Activated CD4-positive, alpha-beta T cell treated with anti-CD3 and anti-CD28 coated beads, Interleukin-2, amount 50 U/mL, for 4 hours (primary cell): ENCODE results near the gene MRPS7.
"Not testable (repeated sequence)": the region's sequence is repeated elsewhere in the genome, so short reads cannot be mapped to it uniquely, and the experiment has no call there.

ENCODE experiments used
- DNase-seq, 2 experiments: peaks; one replicate each; pipeline ENCODE4 v3.0.0-alpha.2; 2020

MRPS7 gene

DNA sequence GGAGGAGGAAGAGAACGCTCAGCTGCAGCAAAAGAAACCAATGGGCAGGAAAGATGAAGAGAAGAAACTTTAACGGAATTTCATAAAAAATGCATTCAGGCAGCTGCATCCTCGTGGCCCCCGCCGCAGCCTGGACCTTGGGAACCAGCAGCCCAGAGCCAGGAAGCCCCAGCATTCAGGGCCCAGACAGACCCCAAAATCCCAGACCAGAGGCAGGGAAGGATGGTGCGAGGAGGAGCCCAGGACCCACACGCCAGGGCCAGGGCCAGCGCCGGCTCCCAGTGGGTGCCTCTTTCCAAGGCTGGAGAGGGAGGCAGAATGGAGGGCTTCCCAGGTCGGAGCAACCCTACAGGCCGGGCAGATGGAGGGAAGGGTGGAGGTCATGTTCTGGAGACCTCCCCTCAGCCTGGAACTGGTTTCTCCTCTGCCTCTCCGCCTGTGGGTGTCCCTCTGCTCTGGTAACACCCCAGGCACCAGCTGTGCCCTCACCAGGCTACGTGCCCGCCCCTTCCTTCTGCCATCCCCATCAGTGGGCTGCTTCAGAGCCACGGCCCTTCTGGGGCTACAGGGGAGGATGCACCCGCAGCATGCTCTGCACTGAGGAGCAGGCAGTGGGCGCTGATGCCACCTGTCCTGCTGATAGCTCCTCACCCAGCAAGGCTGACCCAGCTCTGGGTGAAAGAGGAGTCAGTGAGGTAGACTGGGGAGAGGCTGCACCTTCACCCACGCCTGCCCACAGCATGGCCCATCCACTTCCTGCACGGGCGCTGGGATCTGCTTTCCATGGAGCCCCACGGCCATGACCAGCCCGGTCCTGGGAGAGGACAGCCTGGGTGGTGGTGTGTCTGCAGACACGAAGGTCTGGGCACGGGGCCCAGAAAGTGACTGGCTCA is 10.5 kb downstream of the MRPS7 start:
- peak in 1 of 2 experiments; percentile 3 for DNase-seq

DNA sequence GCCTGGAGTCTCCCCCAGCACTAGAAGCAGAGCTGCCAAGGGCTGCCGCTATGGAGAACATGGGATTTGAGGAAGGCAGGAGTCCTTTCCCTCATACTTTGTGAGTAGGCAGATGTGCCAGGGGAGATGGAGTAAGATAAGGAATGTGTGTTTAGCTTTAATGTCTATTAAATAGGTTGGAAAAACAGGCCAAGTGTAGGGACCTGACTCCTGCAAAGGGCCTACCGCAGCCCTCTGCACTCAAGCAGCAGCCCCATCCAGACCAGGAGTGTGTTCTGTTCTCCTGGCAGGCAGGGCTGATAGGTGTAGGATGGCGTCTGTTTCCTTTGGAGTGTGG is 11.1 kb downstream of the MRPS7 start:
- no peak for DNase-seq

DNA sequence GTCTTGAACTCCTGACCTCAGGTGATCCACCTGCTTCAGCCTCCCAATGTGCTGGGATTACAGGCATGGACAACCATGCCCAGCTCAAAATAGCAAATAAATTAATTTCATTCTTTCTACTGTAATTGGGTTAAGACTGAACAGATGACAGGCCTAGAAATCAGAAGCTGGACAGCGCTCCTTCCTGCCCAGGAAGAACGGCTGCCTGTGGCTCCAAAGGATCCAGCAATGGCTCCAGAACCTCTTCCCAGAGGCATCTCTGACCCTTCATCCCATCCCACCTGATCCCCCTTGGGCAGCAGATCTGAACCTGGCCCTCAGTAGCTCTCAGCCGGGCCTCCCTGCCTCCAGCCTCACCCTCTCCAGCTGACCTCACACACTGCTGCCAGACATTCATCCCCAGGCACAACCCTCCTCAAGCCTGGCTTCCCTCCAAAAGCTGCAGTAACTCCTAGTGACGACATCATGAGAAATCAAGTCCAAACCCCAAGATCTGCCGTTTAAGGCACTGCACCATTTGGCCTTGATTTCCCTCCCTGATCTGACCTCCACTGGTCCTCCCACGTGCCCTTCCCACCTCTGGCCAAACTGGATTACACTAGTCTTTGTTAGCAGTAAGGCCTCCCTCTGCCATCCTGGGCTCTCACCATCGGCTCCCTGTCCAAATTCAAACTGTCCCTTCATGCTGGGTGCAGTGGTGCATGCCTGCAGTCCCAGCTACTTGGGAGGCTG is 12.5 kb downstream of the MRPS7 start:
- DNase-seq, result no peak

DNA sequence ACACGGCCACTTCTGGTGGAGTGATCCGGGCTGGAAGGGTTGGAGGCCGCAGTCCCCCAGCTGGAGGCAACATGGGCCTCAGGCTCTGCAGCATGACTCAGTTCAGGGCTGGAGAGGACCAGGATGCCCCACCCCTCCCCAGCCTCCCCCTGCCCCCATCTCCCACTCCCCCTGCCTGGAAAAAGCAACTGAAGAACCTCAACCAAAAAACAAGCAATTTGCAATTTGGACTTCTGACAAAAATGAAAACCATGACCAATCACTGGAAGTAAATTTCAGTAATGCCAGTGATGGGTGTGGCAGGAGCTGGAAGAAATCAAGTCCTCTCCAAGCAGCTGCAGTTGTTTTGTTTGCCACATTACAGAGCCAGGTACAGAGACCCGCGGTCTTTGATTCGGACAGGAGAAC is 16.0 kb downstream of the MRPS7 start:
- no peak for DNase-seq

DNA sequence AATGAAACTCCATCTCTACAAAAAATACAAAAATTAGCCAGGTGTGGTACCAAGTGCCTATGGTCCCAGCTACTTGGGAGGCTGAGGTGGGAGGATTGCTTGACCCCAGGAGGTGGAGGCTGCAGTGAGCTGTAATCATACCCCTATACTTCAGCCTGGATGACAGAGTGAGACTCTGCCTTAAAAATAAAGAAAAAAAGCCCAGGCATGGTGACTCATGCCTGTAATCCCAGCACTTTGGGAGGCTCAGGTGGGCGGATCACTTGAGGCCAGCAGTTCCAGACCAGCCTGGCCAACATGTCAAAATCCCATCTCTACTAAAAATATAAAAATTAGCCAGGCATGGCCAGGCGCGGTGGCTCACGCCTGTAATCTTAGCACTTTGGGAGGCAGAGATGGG is 18.5 kb downstream of the MRPS7 start:
- not testable (repeated sequence) for DNase-seq

DNA sequence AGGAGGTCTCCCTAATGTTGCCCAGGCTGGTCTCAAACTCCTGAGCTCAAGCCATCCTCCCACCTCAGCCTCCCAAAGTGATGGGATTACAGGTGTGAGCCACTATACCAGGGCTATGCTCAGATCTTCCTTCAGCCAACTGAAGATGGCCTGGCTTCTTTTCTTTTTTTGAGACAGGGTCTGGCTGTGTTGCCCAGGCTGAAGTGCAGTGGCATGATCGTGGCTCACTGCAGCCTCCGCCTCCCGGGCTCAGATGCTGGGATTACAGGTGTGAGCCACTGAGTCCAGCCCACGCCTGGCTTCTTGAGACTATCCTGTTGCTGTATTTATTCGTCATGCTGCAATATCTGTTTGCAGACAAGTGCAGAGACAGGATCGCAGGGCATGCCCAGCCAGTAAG is 23.4 kb downstream of the MRPS7 start:
- DNase-seq, result no peak

DNA sequence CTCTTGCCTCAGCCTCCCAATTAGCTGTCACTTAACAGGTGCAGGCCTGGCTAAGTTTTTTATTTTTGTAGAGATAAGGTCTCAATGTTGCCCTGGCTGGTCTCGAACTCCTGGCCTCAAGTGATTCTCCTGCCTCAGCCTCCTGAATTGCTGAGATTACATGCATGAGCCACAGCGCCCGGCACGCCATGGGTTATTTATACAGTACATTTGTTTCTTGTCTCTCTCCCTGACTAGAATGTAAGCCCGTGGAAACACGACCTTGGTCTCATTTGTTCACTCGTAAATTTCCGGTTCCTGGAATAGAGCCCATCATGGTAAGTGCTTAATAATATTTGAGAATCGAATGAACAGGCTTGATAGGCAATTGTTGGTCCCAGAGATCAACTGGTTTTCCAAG is 25.5 kb downstream of the MRPS7 start:
- no peak for DNase-seq

DNA sequence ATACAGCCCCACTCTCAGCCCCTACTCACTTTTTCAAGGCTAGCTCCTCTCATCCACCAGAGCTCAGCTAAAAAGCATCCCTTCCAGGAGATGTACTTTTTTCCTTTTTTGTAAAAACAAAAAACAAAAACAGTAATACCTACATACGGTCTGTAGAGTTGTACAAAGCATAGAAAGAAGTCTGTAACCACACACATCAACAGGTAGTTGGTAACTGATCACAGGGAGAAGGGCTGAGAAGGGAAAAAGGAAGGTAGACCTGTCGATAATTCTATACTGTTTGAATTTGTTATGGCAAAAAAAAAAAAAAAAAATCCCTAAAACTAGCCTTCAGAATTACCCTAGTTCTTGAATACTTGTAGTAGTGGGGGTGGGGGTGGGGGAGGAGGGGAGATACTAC is 26.7 kb downstream of the MRPS7 start:
- DNase-seq, result no peak

DNA sequence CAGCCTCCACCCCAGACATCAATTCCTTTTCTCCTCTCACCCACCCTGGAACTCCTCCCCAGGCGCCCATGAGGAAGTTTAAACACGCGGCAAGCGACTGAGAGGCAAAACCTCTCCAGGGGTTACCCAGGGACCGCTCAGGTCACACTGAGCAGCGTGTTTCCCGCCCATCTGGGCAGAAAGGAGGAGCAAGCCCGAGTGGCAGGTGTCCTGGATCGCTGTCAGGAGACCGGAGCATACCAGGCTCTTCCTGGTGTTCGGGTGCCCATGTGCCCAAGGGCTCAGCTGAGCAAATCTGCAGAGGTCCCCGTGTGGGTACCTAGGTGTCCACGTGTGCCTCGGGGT is 27.1 kb downstream of the MRPS7 start:
- no peak for DNase-seq

DNA sequence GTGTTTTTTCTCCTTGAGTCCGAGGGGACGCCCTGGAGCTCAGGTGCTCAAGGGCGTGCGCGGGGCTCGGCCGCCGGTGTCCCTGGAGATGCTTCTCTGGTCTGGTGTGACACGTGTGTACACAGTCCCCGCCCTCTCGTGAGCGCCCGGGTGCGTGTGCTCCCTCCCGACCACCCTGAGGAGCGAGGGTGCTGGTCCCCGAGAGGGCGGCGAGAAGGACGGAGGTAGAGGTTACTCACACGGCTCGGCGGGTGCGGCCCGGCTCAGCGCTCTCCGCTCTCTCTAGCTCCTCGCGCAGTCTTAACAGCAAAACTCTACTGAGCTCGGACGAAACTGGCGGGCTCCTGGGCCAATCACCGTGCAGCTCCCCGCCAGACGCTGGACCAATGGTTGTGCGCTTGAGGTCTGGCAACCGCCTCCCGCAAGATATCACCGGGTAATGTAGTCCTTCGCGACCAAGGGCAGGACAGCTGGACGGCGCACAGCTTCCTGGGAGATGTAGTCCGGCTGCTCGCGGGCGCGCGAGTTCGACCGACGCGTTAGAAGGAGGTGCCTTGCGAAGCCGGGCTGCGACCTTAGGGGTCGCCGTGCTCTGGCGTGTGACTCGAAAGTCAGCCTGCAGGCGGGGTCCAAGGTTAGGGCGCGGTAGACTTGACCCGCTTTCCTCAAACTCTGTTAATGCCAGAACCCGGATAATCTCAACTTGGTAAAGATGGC is 27.6 kb downstream of the MRPS7 start, which contains the start of gene SLC25A19:
TSS of gene SLC25A19 (minus strand) at position 319 of the 717 bp plus-strand sequence. CDS start 2,669 bp downstream, outside the sequence.
- DNase-seq, result peak; percentile 93 to 95

DNA sequence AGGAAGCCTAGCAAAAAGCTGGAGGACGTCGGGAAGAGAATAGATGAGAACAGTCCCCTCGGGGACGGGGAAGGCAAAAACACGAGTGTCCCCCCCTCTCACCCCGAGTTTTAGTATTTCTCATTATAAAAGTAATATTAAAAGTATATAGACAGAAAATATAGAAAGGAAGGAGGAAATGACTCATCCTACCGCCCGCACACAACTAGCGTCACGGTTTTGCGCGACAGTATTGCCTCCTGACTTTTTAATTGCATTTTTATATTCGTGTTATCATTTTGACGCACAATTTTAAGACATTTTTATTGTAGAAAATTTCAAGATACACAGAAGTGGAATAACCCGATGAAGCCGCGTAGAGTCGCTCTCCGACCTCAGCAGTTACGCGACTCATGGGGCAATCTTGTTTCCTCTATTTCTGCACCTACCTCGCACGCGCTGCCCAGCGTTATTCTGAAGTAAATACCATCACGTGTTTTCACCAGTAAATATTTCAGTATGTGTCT is 28.2 kb downstream of the MRPS7 start:
- DNase-seq, result peak; percentile 68

DNA sequence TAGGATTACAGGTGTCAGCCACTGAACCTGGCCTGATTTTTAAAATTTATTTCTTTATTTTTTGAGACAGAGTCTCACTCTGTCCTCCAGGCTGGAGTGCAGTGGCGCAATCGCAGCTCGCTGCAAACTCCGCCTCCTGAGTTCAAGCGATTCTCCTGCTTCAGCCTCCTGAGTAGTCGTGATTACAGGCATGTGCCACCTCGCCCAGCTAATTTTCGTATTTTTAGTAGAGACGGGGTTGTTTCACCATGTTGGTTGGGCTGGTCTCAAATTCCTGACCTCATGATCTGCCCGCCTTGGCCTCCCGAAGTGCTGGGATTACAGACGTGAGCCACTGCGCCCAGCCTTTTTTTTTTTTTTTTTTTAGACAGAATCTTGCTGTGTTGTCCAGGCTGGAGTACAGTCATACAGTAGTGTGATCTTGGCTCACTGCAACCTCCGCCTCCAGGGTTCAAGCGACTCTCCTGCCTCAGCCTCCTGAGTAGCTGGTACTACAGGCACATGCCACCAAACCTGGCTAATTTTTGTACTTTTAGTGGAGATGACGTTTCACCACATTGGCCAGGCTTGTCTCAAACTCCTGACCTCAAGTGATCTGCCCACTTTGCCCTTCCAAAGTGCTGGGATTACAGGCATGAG is 31.2 kb downstream of the MRPS7 start:
- not testable (repeated sequence) for DNase-seq

DNA sequence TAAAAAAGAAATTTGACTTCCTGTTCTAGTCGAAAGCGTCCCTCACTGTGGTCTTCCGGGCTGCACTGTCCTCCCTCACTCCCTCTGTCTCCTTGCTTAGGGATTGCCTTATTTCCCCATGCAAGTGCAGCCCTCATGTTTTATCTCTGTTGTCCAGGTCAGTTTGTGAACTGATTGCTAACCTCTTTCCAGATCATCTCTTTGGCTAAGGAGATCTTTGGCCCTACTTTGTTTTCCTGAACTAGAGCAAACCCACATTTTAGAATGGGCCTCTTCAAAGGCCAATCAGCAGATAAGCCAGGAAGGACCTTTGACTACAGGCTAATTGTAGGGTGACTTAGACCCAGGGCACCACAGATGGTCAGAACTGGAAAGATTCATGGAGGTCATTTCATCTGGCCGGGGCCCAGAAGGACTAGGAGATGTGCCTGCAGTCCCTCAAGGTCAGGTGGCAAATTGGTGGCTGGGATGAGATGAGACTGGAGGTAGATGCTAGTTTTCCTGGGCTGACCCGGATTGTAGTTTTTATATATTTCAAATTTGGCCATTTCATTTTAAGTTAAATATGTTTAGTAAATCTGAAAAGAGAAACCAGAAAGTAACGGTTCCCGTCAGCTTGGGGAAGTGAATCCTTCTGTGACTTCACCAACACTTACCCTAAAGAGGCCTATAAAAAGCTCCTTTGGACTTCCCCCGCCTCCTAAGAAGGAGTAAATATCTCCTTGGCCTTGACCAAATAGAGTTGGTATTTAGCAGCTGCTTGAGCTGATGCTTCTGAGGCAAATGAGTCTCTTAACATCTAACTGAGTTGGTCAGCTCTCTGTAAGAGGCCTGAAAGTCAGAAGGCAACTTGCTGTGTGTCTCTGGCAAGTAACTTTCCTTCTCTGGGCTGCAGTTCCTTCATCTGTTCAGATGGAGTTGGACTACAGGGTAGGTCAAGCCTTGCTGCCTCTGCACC is 33.8 kb downstream of the MRPS7 start:
- no peak for DNase-seq

DNA sequence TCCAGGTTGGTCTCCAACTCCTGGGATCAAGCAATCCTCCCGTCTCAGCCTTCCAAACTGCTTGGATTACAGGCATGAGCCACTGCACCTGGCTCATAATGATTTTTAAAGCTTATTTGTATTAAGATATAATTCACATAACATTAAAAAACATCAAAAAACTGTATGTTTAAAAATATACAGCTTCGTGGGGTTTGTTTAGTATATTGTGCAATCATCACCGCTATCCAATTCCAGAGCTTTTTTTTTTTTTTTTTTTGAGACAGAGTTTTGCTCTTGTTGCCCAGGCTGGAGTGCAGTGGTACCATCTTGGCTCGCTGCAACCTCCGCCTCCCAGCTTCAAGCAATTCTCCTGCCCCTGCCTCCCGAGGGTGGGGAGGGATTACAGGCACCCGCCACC is 38.6 kb downstream of the MRPS7 start:
- DNase-seq, result no peak

DNA sequence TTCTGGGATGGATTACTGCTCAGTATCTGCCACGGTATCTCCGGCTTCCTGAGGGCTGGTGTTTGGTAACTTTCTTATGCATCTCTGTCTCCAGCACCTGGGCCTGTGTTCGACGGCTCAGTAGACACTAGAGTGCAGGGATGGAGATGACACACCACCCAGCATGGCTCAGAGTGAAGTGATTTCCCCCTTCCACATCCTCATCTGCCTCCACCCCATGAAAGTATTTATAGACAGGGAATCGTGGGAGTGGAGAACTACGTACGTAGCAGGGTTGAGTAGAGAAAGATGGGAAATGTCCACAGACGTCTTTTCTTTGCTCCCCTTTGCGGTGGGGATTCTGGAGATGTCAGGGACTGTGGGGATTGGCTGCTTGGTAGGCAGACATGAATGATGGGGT is 39.4 kb downstream of the MRPS7 start:
- DNase-seq, result no peak

DNA sequence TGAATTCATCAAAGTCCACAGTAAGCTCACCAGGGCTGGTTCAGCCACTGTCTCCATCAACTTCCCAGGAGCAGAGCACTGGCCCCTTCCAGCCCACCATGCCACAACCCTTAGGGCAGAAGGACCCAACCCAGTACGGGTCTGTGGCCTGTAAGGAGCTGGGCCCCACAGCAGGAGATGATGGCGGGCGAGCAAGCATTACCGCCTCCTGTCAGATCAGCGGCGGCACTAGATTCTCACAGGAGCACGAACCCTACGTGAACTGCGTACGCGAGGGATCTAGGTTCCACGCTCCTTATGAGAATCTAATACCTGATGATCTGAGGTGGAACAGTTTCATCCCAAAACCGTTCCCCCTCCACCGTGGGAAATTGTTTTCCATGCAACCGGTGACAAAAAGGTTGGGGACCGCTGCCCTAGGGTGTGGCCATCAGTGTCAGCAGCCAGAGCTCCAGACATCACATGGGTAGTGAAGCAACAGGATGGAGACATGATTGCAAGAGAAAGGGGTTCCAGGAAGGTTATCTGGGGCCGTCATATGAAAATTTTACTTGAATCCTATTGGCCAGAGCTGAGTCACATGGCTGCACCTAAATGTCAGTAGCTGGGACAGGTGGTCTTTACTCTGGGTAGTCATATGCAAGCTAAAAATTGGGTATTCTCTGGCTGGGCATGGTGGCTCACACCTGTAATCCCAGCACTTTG is 40.0 kb downstream of the MRPS7 start:
- DNase-seq, result no peak

DNA sequence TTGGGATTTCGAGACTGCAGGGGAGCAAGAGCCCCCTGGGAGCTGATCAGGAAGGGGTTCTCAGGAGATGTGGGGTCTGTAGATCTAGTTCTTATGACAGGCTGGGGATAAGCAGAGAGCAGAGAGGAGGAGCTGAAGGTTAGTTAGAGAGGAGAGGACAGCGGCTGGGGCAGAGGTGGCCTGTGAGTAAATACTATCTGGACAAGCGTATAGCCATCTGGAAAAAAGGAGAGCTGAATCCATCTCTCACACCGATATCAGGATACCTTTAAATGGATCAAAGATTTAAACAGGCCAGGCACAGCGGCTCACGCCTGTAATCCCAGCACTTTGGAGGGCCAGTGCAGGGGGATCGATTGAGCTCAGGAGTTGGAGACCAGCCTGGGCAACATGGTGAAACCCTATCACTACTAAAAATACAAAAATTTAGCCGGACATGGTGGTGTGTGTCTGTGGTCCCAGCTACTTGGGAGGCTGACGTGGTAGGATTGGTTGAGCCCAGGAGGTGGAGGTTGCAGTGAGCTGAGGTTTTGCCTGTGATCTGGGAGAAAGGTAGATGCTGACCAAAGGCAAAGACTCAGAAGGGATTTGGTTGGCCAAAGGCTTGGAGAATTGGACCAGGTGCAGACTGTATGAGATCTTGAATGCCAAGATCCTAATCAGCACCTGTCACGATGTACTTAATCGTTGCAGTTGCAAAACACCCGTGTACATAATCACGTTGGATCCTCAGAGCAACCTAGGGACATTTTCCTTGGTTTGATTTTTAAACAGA is 46.5 kb downstream of the MRPS7 start:
- no peak for DNase-seq

DNA sequence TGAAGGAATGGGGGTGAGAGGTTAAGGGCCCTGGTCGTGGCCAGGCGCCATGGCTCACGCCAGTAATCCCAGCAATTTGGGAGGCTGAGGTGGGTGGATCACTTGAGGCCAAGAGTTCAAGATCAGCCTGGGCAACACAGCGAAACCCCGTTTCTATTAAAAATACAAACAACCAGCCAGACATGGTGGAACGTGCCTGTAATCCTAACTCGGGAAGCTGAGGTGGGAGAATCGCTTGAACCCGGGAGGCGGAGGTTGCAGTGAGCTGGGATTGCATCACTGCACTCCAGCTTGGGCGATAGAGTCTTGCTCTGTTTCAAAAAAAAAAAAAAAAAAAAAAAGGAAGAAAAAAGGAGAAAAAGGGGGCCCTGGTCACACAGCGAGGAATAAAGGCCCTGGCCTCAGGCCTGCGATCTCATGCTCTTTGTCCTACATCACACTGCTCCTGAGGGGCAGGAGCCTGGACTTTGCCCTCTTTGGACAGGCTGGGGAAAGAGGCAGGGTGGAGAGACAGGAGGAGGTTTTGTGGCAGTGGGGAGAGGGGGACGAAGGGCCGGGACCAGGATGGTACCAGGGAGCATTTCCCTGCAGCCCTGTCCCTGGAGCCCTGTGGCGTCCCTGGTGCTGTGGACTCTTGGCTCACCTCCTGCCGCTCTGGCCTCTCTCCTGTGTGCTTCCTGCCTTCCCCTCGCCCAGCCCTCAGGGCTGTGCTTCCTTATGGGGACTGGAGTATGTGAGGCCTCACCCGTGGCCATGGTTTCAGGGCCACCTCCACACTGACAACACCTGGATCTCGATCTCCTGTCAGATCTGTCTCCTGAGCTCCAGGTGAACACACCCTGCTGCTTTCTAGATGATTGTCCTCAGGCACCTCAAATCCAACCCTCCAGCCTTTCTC is 47.3 kb downstream of the MRPS7 start:
- DNase-seq, result no peak

DNA sequence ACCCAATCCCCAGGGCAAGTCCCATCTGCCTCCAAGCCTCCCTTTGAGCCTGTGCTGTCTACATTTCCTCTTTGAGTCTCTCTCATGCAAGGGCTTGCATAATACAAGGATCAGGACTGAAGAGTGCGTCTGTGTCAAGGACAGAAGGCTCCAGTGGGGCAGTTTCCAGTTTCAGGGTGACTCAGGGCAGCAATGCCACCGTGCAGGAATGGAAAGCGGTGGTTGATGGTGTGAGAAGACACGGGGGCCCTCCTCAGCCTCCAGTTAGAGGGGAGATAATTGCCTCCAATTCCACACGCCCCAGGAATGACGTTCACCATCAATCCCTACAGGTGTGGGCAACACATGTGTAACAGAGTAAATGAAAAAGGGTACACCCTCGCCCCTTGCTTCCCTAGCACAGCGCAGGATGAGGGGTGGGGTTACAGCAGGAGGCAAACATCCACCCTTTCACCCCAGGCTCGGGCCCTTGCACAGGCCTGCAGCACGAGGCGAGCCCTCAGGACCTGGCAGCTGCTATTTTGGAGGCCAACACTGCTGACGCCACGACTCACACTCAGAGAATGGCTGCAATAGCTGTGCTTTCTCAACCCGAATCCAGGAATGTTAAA is 52.4 kb downstream of the MRPS7 start:
- DNase-seq, result no peak
